ENCODE data around the gene ATP7B. TPM values are rescaled to one million over a fixed set of nuclear protein-coding genes. Genes with fewer than 3 reads are reported as not detected.

Gene ATP7B
- total RNA-seq, 2 experiments from 2014 or later: 0.85 to 1.2 TPM

GRCh38 chr13:52025475-52026245 lies 14.4 kb upstream of the ATP7B start:
- Mint-ChIP-seq H3K27ac (no peak overlapping the region), H3K9me3 (no peaks in the 10 kb centered on the region), H3K36me3 (ENCODE audit: low read depth) (peaks cover 97% of the 10 kb centered on the region), H3K27me3 (no peaks in the 10 kb centered on the region), H3K4me1 (ENCODE audit: low read depth) (peaks cover 44% of the 10 kb centered on the region), H3K4me3 (no peak overlapping the region)
- POLR2A ChIA-PET: no interaction called here
- TF ChIP-seq CTCF (IDR thresholded peaks at IDR 0.05): no peak
- intact Hi-C loops (cut with DNase I, micrococcal nuclease): no loop called here
- Histone ChIP-seq H3K36me3 (ENCODE audit: insufficient read depth, low read length) (peaks cover 55% of the 10 kb centered on the region), H3K27me3 (ENCODE audit: control insufficient read depth in 1 of 2, insufficient read depth in 2 of 2, low read length in 2 of 2) (no peaks in the 10 kb centered on the region), H3K4me3 (ENCODE audit: low read length) (no peak overlapping the region), H3K9me3 (ENCODE audit: control insufficient read depth in 1 of 2, insufficient read depth in 1 of 2, low read length in 2 of 2) (peaks cover 0 to 7% of the 10 kb centered on the region in 2 experiments), H3K4me1 (ENCODE audit: insufficient read depth, low read length) (peaks cover 6% of the 10 kb centered on the region), H3K27ac (ENCODE audit: low read depth in 1 of 2, low read length in 2 of 2) (no peak overlapping the region)
- DNase-seq: no peak
- no peak for ATAC-seq (ENCODE audit: poor library complexity)
- CTCF ChIA-PET: no interaction called here

DNA sequence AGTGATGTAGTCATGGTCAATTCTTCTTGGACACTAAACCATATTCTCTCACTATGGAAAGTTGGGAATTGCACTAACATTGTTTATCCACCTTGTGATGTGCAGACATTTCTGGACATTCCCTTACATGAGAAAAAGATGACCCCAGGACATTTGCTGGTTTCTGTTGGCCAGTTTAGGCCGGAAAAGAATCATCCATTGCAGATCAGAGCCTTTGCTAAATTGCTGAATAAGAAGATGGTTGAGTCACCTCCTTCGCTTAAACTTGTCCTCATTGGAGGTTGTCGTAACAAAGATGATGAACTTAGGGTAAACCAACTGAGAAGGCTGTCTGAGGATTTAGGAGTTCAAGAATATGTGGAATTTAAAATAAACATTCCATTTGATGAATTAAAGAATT lies 13.2 kb upstream of the ATP7B start, which contains the start of gene UTP14C:
TSS of gene UTP14C (plus strand) at position 211 of the 400 bp plus-strand sequence. CDS start 4,114 bp downstream, outside the sequence.
- peaks cover 0 to 4% of the 10 kb centered on the region in 2 experiments for H3K9me3 ChIP-seq (ENCODE audit: control insufficient read depth in 1 of 2, insufficient read depth in 1 of 2, low read length in 2 of 2)
- peaks cover 6% of the 10 kb centered on the region for H3K4me1 ChIP-seq (ENCODE audit: insufficient read depth, low read length)
- Mint-ChIP-seq H3K27ac (no peak within 1 kb of the TSS), H3K9me3 (no peaks in the 10 kb centered on the region), H3K4me1 (ENCODE audit: low read depth) (peaks cover 35% of the 10 kb centered on the region), H3K4me3 (no peak within 1 kb of the TSS), H3K27me3 (no peaks in the 10 kb centered on the region), H3K36me3 (ENCODE audit: low read depth) (peaks cover 97% of the 10 kb centered on the region)
- no peak within 1 kb of the TSS for H3K27ac ChIP-seq (ENCODE audit: low read depth in 1 of 2, low read length in 2 of 2)
- no peak for TF ChIP-seq CTCF (IDR thresholded peaks at IDR 0.05)
- H3K4me3 ChIP-seq (ENCODE audit: low read length): no peak within 1 kb of the TSS
- H3K27me3 ChIP-seq (ENCODE audit: control insufficient read depth in 1 of 2, insufficient read depth in 2 of 2, low read length in 2 of 2): no peaks in the 10 kb centered on the region
- no peak for ATAC-seq (ENCODE audit: poor library complexity)
- no peak for DNase-seq
- POLR2A ChIA-PET: no interaction called here
- CTCF ChIA-PET: no interaction called here
- intact Hi-C loops (cut with DNase I, micrococcal nuclease): no loop called here
- peaks cover 67% of the 10 kb centered on the region for H3K36me3 ChIP-seq (ENCODE audit: insufficient read depth, low read length)

GRCh38 chr13:52022356-52022755 lies 11.1 kb upstream of the ATP7B start:
- no peaks in the 10 kb centered on the region for H3K9me3 Mint-ChIP-seq
- DNase-seq (no peak), ATAC-seq (ENCODE audit: poor library complexity) (no peak)
- H3K27me3 Mint-ChIP-seq: no peaks in the 10 kb centered on the region
- Histone ChIP-seq H3K9me3 (ENCODE audit: control insufficient read depth in 1 of 2, insufficient read depth in 1 of 2, low read length in 2 of 2) (no peaks in the 10 kb centered on the region), H3K36me3 (ENCODE audit: insufficient read depth, low read length) (peaks cover 58% of the 10 kb centered on the region), H3K4me1 (ENCODE audit: insufficient read depth, low read length) (peaks cover 6% of the 10 kb centered on the region), H3K4me3 (ENCODE audit: low read length) (no peak overlapping the region), H3K27ac (ENCODE audit: low read depth in 1 of 2, low read length in 2 of 2) (no peak overlapping the region), H3K27me3 (ENCODE audit: control insufficient read depth in 1 of 2, insufficient read depth in 2 of 2, low read length in 2 of 2) (no peaks in the 10 kb centered on the region)
- H3K4me1 Mint-ChIP-seq (ENCODE audit: low read depth): peaks cover 41% of the 10 kb centered on the region
- H3K36me3 Mint-ChIP-seq (ENCODE audit: low read depth): peaks cover 96% of the 10 kb centered on the region
- H3K27ac Mint-ChIP-seq: no peak overlapping the region
- intact Hi-C loops (cut with DNase I, micrococcal nuclease): no loop called here
- ChIA-PET CTCF (no interaction called here), POLR2A (no interaction called here)
- no peak for TF ChIP-seq CTCF (IDR thresholded peaks at IDR 0.05)
- no peak overlapping the region for H3K4me3 Mint-ChIP-seq

Measured in CD4-positive, alpha-beta T cell (primary cell).